HepG2 (cell line): ENCODE results near the gene MVP. TPM values are rescaled to one million over a fixed set of nuclear protein-coding genes. Genes with fewer than 3 reads are reported as not detected.

Experiments used
- CHCHD3 ChIP-seq: sonication (generic); formaldehyde crosslinking; IDR thresholded peaks from 2 replicates; pipeline ENCODE4 v1.8.0; 2022; ENCODE audit warnings: mild to moderate bottlenecking, missing genetic modification reagents, moderate library complexity
- CHD4 ChIP-seq: fragments of 200-600 bp; sonication (generic); IDR thresholded peaks from 2 replicates; pipeline ENCODE4 v1.7.0; 2017; ENCODE audit warnings: mild to moderate bottlenecking, low read length, borderline replicate concordance
- DNMT1 ChIP-seq: sonication (generic); formaldehyde crosslinking; IDR thresholded peaks from 2 replicates; pipeline ENCODE4 v1.5.1; 2020; ENCODE audit warnings: mild to moderate bottlenecking, missing genetic modification reagents
- HCFC1 ChIP-seq: fragments of 150-350 bp; IDR thresholded peaks from 2 replicates; pipeline ENCODE4 v1.6.1; 2014; ENCODE audit warnings: low read depth, low read length
- HDAC1 ChIP-seq: sonication (generic); formaldehyde crosslinking; IDR thresholded peaks from 2 replicates; pipeline ENCODE4 v1.5.1; 2020; ENCODE audit warnings: mild to moderate bottlenecking, missing genetic modification reagents
- RARA ChIP-seq: IDR thresholded peaks from 2 replicates; pipeline ENCODE4 v1.6.1; 2016; ENCODE audit warnings: missing genetic modification reagents, missing compliant biosample characterization
- SOX13 ChIP-seq, 3 experiments: fragments of 450-650 bp in 1 of 3; sonication (generic) in 1 of 3; formaldehyde crosslinking in 1 of 3; IDR thresholded peaks in 2 of 3; conservative IDR thresholded peaks in 1 of 3; 2 replicates each; pipeline versions ENCODE4 v1.5.0 to v1.6.1; 2016 to 2020; ENCODE audit warnings: antibody characterized with exemption in 1 of 3, mild to moderate bottlenecking in 1 of 3, missing compliant biosample characterization in 1 of 3, missing genetic modification reagents in 1 of 3, moderate library complexity in 1 of 3
- TGIF2 ChIP-seq: IDR thresholded peaks from 2 replicates; pipeline ENCODE4 v1.6.1; 2016; ENCODE audit warnings: control low read depth, missing compliant biosample characterization
- THYN1 ChIP-seq: sonication (generic); formaldehyde crosslinking; IDR thresholded peaks from 2 replicates; pipeline ENCODE4 v1.8.1; 2023; ENCODE audit warnings: low read depth, mild to moderate bottlenecking, moderate library complexity, missing genetic modification reagents, borderline replicate concordance
- TRIM24 ChIP-seq: sonication (generic); formaldehyde crosslinking; IDR thresholded peaks from 2 replicates; pipeline ENCODE4 v1.8.0; 2022; ENCODE audit warnings: mild to moderate bottlenecking, missing genetic modification reagents
- ZFAT ChIP-seq: sonication (generic); formaldehyde crosslinking; conservative IDR thresholded peaks from 2 replicates; pipeline ENCODE4 v1.8.1; 2023; ENCODE audit warnings: missing genetic modification reagents, inconsistent platforms
- ZNF446 ChIP-seq: sonication (generic); formaldehyde crosslinking; IDR thresholded peaks from 2 replicates; pipeline ENCODE4 v1.5.0; 2020; ENCODE audit warnings: mild to moderate bottlenecking, missing genetic modification reagents
- ZNF768 ChIP-seq: sonication (generic); formaldehyde crosslinking; IDR thresholded peaks from 2 replicates; pipeline ENCODE4 v1.4.0; 2020; ENCODE audit warnings: missing genetic modification reagents
- polyA plus RNA-seq, 8 experiments: library from polyadenylated mRNA; depleted of rRNA in 3 of 8; stranded (reverse) in 7 of 8; unstranded in 1 of 8; fragments of >200 nt; fragmentation: Illumina TruSeq in 4 of 8; extraction: Trizol in 4 of 8; gene quantifications; 2 replicates each; pipeline versions ENCODE4 v1.2.1 to v1.2.3, GENCODE V29; 2011 to 2016; ENCODE audit warnings: low read depth in 4 of 8, missing spikeins in 1 of 8, mixed read lengths in 1 of 8; ENCODE audit not compliant: insufficient read depth in 1 of 8
- total RNA-seq, 5 experiments: library from RNA; depleted of rRNA; stranded (reverse); fragments of >200 nt; fragmentation: Illumina TruSeq; extraction: Trizol; gene quantifications; 2 replicates each; pipeline ENCODE4 v1.2.3, GENCODE V29; 2016; ENCODE audit warnings: low read depth in 1 of 5
- TF ChIP-seq, protein P1 (sequence below): sonication (generic); formaldehyde crosslinking; IDR thresholded peaks from 2 replicates; pipeline ENCODE4 v1.5.0; 2020; ENCODE audit warnings: missing genetic modification reagents
- TF ChIP-seq, protein P2 (sequence below): sonication (generic); formaldehyde crosslinking; IDR thresholded peaks from 2 replicates; pipeline ENCODE4 v1.5.1; 2020; ENCODE audit warnings: mild to moderate bottlenecking, moderate library complexity, missing genetic modification reagents
- TF ChIP-seq, protein P3 (sequence below): sonication (generic); formaldehyde crosslinking; conservative IDR thresholded peaks from 2 replicates; pipeline ENCODE4 v1.8.1; 2023; ENCODE audit warnings: missing genetic modification reagents
- TF ChIP-seq, protein P4 (sequence below): sonication (generic); formaldehyde crosslinking; conservative IDR thresholded peaks from 2 replicates; pipeline ENCODE4 v1.5.0; 2020; ENCODE audit warnings: missing genetic modification reagents
- TF ChIP-seq, protein P5 (sequence below): sonication (generic); formaldehyde crosslinking; IDR thresholded peaks from 2 replicates; pipeline ENCODE4 v1.8.0; 2022; ENCODE audit warnings: mild to moderate bottlenecking, missing genetic modification reagents, borderline replicate concordance
- TF ChIP-seq, protein P6 (sequence below): sonication (generic); formaldehyde crosslinking; IDR thresholded peaks from 2 replicates; pipeline ENCODE4 v1.4.0; 2020; ENCODE audit warnings: missing genetic modification reagents

MVP gene
- total and polyA plus RNA-seq, 2 of the 13 experiments (the other 11 are each of a cell fraction or from before 2014, with no cell fraction given) = 22.9 to 43.5 TPM

DNA sequence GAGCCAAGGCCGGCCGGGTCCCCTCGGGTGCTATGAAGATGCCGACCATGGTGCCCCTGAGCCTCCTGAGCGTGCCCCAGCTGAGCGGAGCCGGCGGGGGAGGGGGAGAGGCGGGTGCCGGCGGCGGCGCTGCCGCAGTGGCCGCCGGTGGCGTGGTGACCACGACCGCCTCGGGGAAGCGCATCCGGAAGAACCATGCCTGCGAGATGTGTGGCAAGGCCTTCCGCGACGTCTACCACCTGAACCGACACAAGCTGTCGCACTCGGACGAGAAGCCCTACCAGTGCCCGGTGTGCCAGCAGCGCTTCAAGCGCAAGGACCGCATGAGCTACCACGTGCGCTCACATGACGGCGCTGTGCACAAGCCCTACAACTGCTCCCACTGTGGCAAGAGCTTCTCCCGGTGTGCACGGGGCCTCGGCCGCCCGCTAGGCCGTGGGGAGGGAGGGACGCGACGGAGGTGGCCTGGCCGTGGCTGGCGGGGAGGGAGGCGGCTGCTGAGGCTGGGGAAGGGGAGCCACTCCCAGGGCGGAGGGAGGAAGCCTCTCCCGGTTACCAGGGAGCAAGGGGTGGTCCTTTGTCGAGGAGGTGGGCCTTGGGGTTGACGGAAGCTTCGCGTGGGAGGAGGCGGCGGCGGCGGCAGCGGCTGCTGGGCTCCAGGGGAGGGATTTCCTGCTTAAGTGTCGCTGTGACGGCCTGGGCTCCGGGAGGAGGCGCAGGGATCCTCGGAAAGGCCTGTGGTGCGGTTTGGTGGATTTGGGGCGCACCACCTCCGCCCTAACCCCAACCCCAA lies 12.6 kb upstream of the MVP start (continued):
- TF ChIP-seq, protein P1, sequence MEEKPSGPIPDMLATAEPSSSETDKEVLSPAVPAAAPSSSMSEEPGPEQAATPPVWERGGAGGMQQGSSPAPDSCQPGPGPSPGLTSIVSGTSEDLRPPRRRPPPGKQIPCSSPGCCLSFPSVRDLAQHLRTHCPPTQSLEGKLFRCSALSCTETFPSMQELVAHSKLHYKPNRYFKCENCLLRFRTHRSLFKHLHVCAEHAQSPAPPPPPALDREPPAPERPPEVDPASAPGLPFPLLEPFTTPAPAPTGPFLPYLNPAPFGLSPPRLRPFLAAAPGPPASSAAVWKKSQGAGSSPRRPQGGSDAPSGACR (CRISPR knock-in tag) = peak; percentile 99
- TF ChIP-seq, protein P2, sequence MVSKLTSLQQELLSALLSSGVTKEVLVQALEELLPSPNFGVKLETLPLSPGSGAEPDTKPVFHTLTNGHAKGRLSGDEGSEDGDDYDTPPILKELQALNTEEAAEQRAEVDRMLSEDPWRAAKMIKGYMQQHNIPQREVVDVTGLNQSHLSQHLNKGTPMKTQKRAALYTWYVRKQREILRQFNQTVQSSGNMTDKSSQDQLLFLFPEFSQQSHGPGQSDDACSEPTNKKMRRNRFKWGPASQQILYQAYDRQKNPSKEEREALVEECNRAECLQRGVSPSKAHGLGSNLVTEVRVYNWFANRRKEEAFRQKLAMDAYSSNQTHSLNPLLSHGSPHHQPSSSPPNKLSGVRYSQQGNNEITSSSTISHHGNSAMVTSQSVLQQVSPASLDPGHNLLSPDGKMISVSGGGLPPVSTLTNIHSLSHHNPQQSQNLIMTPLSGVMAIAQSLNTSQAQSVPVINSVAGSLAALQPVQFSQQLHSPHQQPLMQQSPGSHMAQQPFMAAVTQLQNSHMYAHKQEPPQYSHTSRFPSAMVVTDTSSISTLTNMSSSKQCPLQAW (CRISPR knock-in tag) = peak; percentile 68
- TF ChIP-seq ZNF768 (CRISPR knock-in tag) = peak; percentile 79
- TF ChIP-seq, protein P3, sequence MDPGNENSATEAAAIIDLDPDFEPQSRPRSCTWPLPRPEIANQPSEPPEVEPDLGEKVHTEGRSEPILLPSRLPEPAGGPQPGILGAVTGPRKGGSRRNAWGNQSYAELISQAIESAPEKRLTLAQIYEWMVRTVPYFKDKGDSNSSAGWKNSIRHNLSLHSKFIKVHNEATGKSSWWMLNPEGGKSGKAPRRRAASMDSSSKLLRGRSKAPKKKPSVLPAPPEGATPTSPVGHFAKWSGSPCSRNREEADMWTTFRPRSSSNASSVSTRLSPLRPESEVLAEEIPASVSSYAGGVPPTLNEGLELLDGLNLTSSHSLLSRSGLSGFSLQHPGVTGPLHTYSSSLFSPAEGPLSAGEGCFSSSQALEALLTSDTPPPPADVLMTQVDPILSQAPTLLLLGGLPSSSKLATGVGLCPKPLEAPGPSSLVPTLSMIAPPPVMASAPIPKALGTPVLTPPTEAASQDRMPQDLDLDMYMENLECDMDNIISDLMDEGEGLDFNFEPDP (CRISPR knock-in tag) = 0 out of 2 replicates have a peak, but pooled peaks have one; percentile 94
- peak; percentile 96 for TF ChIP-seq HDAC1 (CRISPR knock-in tag)
- TF ChIP-seq, protein P4, sequence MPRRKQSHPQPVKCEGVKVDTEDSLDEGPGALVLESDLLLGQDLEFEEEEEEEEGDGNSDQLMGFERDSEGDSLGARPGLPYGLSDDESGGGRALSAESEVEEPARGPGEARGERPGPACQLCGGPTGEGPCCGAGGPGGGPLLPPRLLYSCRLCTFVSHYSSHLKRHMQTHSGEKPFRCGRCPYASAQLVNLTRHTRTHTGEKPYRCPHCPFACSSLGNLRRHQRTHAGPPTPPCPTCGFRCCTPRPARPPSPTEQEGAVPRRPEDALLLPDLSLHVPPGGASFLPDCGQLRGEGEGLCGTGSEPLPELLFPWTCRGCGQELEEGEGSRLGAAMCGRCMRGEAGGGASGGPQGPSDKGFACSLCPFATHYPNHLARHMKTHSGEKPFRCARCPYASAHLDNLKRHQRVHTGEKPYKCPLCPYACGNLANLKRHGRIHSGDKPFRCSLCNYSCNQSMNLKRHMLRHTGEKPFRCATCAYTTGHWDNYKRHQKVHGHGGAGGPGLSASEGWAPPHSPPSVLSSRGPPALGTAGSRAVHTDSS (CRISPR knock-in tag) = no peak
- peak; percentile 97; the same call in 1 of the 2 replicates for TF ChIP-seq TGIF2 (CRISPR knock-in tag)
- TF ChIP-seq RARA (CRISPR knock-in tag) = peak; percentile 71; the same call in 1 of the 2 replicates
- TF ChIP-seq, protein P5, sequence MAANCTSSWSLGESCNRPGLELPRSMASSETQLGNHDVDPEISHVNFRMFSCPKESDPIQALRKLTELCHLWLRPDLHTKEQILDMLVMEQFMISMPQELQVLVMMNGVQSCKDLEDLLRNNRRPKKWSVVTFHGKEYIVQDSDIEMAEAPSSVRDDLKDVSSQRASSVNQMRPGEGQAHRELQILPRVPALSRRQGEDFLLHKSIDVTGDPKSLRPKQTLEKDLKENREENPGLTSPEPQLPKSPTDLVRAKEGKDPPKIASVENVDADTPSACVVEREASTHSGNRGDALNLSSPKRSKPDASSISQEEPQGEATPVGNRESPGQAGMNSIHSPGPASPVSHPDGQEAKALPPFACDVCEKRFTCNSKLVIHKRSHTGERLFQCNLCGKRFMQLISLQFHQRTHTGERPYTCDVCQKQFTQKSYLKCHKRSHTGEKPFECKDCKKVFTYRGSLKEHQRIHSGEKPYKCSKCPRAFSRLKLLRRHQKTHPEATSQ (CRISPR knock-in tag) = no peak; the same call in 1 of the 2 replicates
- peak; percentile 95 for TF ChIP-seq ZNF446 (CRISPR knock-in tag)
- 0 out of 2 replicates have a peak, but pooled peaks have one; percentile 7 for TF ChIP-seq HCFC1
- peak; percentile 88 for TF ChIP-seq ZFAT (CRISPR knock-in tag)
- no peak for TF ChIP-seq SOX13 (IDR thresholded peaks at IDR 0.05)
- peak in 1 of 2 experiments; percentile 48; a peak in 1 of 4 replicates for TF ChIP-seq SOX13 (CRISPR knock-in tag; conservative IDR thresholded peaks at IDR 0.05 in 1 of 2, IDR thresholded peaks at IDR 0.05 in 1 of 2)
- TF ChIP-seq DNMT1 = peak; percentile 94
- TF ChIP-seq TRIM24 = no peak
- TF ChIP-seq CHCHD3 (CRISPR knock-in tag) = peak; percentile 99
- TF ChIP-seq CHD4 = no peak
- peak; percentile 26; the same call in 1 of the 2 replicates for TF ChIP-seq THYN1
- TF ChIP-seq, protein P6, sequence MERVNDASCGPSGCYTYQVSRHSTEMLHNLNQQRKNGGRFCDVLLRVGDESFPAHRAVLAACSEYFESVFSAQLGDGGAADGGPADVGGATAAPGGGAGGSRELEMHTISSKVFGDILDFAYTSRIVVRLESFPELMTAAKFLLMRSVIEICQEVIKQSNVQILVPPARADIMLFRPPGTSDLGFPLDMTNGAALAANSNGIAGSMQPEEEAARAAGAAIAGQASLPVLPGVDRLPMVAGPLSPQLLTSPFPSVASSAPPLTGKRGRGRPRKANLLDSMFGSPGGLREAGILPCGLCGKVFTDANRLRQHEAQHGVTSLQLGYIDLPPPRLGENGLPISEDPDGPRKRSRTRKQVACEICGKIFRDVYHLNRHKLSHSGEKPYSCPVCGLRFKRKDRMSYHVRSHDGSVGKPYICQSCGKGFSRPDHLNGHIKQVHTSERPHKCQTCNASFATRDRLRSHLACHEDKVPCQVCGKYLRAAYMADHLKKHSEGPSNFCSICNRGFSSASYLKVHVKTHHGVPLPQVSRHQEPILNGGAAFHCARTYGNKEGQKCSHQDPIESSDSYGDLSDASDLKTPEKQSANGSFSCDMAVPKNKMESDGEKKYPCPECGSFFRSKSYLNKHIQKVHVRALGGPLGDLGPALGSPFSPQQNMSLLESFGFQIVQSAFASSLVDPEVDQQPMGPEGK (CRISPR knock-in tag) = peak; percentile 75
